Mucosa of descending colon (tissue), 3 donors: ENCODE results near the gene FAM149B1. TPM values are rescaled to one million over a fixed set of nuclear protein-coding genes. Genes with fewer than 3 reads are reported as not detected.

ENCODE experiments used
- ATAC-seq: fragments of 200-7000 bp; cut with Tn5 transposase; one replicate; pipeline ENCODE4 v1.9.1; 2020; ENCODE audit warnings: mild to moderate bottlenecking, moderate library complexity
- DNase-seq, 3 donors: peaks; one replicate each; pipeline ENCODE4 v3.0.0-alpha.2; 2020
- H3K36me3 ChIP-seq: fragments of 200-600 bp; one replicate; pipeline ENCODE4 v1.8.0; 2021; ENCODE audit warnings: low read depth, mild to moderate bottlenecking
- H3K4me1 ChIP-seq: fragments of 200-600 bp; one replicate; pipeline ENCODE4 v1.8.0; 2021; ENCODE audit warnings: low read depth, mild to moderate bottlenecking
- H3K4me3 ChIP-seq: fragments of 200-600 bp; one replicate; pipeline ENCODE4 v1.8.0; 2021; ENCODE audit warnings: mild to moderate bottlenecking
- H3K9me3 ChIP-seq: fragments of 200-600 bp; one replicate; pipeline ENCODE4 v1.8.0; 2021; ENCODE audit warnings: mild to moderate bottlenecking
- CTCF ChIP-seq: fragments of 200-600 bp; IDR thresholded peaks from one replicate; pipeline ENCODE4 v1.8.0; 2022; ENCODE audit warnings: antibody characterized with exemption, mild to moderate bottlenecking
- intact Hi-C, 2 donors: fragments of 100-400 bp; cut with DNase I in 1 of 2; cut with micrococcal nuclease in 1 of 2; formaldehyde crosslinking; loops; one replicate each; pipeline versions ENCODE4 v1.11.0 to v1.11.1; 2022; cut with DNase I, micrococcal nuclease
- total RNA-seq, 3 donors: library from RNA; stranded (reverse); fragmentation: NEBNext Ultra II Directional in 2 of 3; extraction: Animal tissue kit (Norgen Biotek cat#: 25700) in 2 of 3; gene quantifications; one replicate each; pipeline versions ENCODE4 v1.2.1 to v1.2.4, GENCODE V29; 2021 to 2023
- donor health status: DM: no; HTN: no; CAD: no; lungs with moderate emphysema.
- donor health status: DM: no; HTN: no; CAD: no.
- donor health status: DM: no; HTN: yes; CAD: no.

Gene FAM149B1
- total RNA-seq, 3 donors from 2014 or later = 15.4 to 23.0 (median 20.5) TPM

DNA sequence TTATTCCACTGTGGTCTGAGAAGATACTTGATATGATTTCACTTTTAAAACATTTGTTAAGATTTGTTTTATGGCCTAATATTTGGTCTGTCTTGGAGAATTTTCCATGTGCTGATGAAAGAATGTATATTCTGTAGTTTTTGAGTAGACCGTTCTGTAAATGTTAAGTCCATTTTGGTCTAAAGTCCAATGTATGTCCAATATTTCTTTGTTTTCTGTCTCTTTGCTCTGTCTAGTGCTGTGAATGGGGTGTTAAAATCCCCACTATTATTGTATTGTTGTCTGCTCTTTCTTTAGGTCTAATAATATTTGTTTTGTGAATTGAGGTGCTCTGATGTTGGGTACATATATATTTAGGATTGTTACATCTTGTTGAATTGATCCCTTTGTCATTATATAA lies 47.8 kb downstream of the FAM149B1 start:
- Histone ChIP-seq H3K36me3 (no peaks in the 10 kb centered on the region), H3K9me3 (no peaks in the 10 kb centered on the region), H3K4me3 (no peak overlapping the region), H3K4me1 (no peaks in the 10 kb centered on the region)
- intact Hi-C loops = no loop called here
- DNase-seq = no peak
- TF ChIP-seq CTCF = no peak
- ATAC-seq = no peak

DNA sequence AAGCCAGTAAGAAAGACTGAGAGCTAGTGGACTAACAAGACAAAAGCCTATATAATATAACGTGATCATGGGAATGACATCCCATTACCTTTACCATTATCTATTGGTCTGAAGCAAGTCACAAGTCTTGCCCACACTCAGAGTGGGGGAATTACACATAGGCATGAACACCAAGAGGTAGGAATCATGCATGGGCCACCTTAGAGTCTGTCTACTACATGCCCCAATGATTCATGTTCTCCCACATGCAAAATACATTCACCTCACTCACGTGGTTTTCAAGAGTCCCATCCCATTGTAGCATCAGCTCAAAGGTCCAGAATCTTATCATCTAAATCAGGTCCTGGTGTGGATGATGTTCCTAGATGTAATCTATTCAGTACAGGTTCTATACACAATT lies 49.7 kb downstream of the FAM149B1 start:
- ATAC-seq (no peak), DNase-seq (no peak)
- Histone ChIP-seq H3K4me1 (no peaks in the 10 kb centered on the region), H3K4me3 (no peak overlapping the region), H3K36me3 (no peaks in the 10 kb centered on the region), H3K9me3 (no peaks in the 10 kb centered on the region)
- intact Hi-C loops = no loop called here
- TF ChIP-seq CTCF = no peak

DNA sequence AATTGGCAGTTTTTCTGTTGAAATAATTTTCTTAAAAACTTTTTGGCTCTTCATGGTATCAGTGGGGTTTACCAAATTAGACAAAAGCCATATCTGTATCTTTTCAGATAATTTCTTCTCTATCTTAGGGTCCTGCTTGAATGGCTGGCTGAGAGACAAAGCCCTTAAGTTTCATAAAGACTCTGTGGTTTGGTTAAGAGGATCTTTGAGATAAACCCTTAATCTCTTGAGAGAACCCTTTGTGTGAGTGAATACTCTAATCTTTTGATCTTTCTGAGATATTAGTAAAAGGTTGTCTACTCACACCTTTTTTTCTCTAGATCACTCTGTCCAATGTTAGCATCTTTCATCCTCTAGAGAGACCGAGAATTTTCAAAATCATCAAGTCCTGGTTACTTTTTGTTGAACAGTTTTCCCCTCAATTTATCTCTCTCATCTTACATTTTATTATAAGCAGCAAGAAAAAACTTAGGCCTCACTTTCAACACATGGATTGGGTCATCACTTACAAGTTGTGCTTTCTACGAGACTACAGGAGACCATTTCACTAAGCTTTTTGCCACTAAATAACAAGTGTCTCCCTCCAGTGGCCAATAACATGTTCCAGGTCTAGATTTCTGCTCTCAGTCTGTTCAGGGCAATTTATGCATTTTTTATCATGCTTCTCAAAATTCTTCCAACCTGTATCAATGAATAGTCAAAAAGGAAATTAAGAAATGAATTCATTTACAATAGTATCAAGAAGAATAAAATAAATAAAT lies 50.7 kb downstream of the FAM149B1 start:
- DNase-seq (no peak), ATAC-seq (no peak)
- Histone ChIP-seq H3K9me3 (no peaks in the 10 kb centered on the region), H3K4me1 (no peaks in the 10 kb centered on the region), H3K36me3 (no peaks in the 10 kb centered on the region), H3K4me3 (no peak overlapping the region)
- no peak for TF ChIP-seq CTCF
- intact Hi-C loops = no loop called here

DNA sequence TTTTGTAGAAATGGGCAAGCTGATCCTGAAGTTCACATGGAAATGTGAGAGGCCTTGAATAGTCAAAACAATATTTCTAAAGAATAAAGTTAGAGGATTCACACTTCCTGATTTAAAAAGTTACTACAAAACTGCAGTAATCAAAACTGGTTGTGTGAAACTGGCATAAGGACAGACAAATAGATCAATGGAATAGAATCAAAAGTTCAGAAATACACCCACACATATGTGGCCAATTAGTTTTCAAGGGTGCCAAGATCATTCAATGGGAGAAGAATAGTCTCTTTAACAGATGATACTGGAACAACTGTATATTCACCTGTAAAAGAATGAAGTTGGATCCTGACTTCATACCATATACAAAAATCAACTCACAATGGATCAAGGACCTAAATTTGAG lies 51.5 kb downstream of the FAM149B1 start:
- Histone ChIP-seq H3K36me3 (no peaks in the 10 kb centered on the region), H3K4me1 (no peaks in the 10 kb centered on the region), H3K9me3 (no peaks in the 10 kb centered on the region), H3K4me3 (no peak overlapping the region)
- no peak for DNase-seq
- intact Hi-C loops = no loop called here
- no peak for ATAC-seq
- no peak for TF ChIP-seq CTCF

DNA sequence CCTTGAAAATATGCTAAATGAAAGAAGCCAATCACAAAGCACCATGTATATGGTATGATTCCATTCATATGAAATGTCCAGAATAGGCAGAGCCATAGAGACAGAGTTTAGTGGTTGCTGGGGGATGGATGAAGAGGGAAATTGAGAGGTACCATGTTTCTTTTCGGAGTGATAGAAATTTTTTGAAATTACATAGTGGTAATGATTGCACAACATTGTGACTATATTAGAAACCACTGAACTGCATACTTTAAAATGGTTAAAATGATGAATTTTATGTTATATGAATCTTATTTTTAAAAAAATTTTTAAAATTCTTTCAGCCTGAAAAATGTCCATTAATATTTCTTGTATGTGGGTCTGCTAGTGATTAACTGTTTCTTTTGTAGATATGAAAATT lies 53.1 kb downstream of the FAM149B1 start:
- ATAC-seq (no peak), DNase-seq (no peak)
- Histone ChIP-seq H3K9me3 (no peaks in the 10 kb centered on the region), H3K36me3 (no peaks in the 10 kb centered on the region), H3K4me3 (no peak overlapping the region), H3K4me1 (no peaks in the 10 kb centered on the region)
- intact Hi-C loops = no loop called here
- no peak for TF ChIP-seq CTCF

DNA sequence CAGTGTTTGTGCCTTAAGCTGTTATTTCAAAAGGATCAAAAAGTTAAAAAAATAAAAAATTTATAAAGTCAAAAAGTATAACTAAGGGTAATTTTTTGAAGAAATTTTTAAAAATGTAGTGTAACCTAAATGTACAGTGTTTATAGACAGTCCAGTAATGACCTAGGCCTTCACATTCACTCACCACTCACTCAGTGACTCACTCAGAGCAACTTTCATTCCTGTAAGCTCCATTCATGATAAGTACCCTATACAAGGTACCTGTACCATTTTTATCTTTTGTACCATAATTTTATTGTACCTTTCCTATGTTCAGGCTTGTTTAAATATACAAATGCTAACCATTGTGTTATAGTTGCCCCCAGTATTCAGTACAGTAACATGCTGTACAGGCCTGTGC lies 57.6 kb downstream of the FAM149B1 start:
- no peak for TF ChIP-seq CTCF
- DNase-seq (no peak), ATAC-seq (no peak)
- no peaks in the 10 kb centered on the region for H3K4me1 ChIP-seq
- H3K9me3 ChIP-seq = no peaks in the 10 kb centered on the region
- H3K4me3 ChIP-seq = no peak overlapping the region
- no peaks in the 10 kb centered on the region for H3K36me3 ChIP-seq
- intact Hi-C loops = no loop called here
